ENCODE results near the gene DDX25. TPM values are rescaled to one million over a fixed set of nuclear protein-coding genes. Genes with fewer than 3 reads are reported as not detected.

DDX25 gene
- total and polyA plus RNA-seq, 2 donors = 0.80 to 1.1 TPM

- no peak overlapping the region for H3K27ac ChIP-seq (ENCODE audit: low read depth in 1 of 2, low read length in 1 of 2)
- peaks cover 0 to 26% of the 10 kb centered on the region in 2 donors for H3K4me1 ChIP-seq (ENCODE audit: control insufficient read depth in 2 of 2, insufficient read depth in 2 of 2, low read length in 2 of 2)
- no peaks in the 10 kb centered on the region for H3K27me3 ChIP-seq (ENCODE audit: control insufficient read depth in 2 of 2, insufficient read depth in 1 of 2, low read length in 1 of 2)
- no peaks in the 10 kb centered on the region for H3K9me3 ChIP-seq (ENCODE audit: control insufficient read depth in 2 of 2, insufficient read depth in 1 of 2, low read length in 1 of 2)
- no peaks in the 10 kb centered on the region for H3K36me3 ChIP-seq (ENCODE audit: control insufficient read depth in 2 of 2, insufficient read depth in 2 of 2, low read length in 1 of 2)
- no peak overlapping the region for H3K4me3 ChIP-seq (ENCODE audit: low read length in 2 of 2)
- DNase-seq (ENCODE audit: low read depth in 6 of 9, low spot score in 9 of 9) = no peak
- WGBS = 84% methylated on average over 11 of the region's 11 CpGs
These were observed 47.4 kb downstream of the DDX25 start for GRCh38 chr11:125951731-125952130.

GRCh38 chr11:125952559-125952958, 48.3 kb downstream of the DDX25 start:
- H3K27ac ChIP-seq (ENCODE audit: low read depth in 1 of 2, low read length in 1 of 2) = no peak overlapping the region
- no peaks in the 10 kb centered on the region for H3K9me3 ChIP-seq (ENCODE audit: control insufficient read depth in 2 of 2, insufficient read depth in 1 of 2, low read length in 1 of 2)
- H3K4me1 ChIP-seq (ENCODE audit: control insufficient read depth in 2 of 2, insufficient read depth in 2 of 2, low read length in 2 of 2) = peaks cover 0 to 26% of the 10 kb centered on the region in 2 donors
- H3K4me3 ChIP-seq (ENCODE audit: low read length in 2 of 2) = no peak overlapping the region
- H3K27me3 ChIP-seq (ENCODE audit: control insufficient read depth in 2 of 2, insufficient read depth in 1 of 2, low read length in 1 of 2) = no peaks in the 10 kb centered on the region
- DNase-seq (ENCODE audit: low read depth in 6 of 9, low spot score in 9 of 9) = no peak
- 43% methylated on average over 2 of the region's 2 CpGs for WGBS
- no peaks in the 10 kb centered on the region for H3K36me3 ChIP-seq (ENCODE audit: control insufficient read depth in 2 of 2, insufficient read depth in 2 of 2, low read length in 1 of 2)

- no peaks in the 10 kb centered on the region for H3K9me3 ChIP-seq (ENCODE audit: control insufficient read depth in 2 of 2, insufficient read depth in 1 of 2, low read length in 1 of 2)
- no peaks in the 10 kb centered on the region for H3K36me3 ChIP-seq (ENCODE audit: control insufficient read depth in 2 of 2, insufficient read depth in 2 of 2, low read length in 1 of 2)
- H3K27ac ChIP-seq (ENCODE audit: low read depth in 1 of 2, low read length in 1 of 2) = no peak overlapping the region
- H3K27me3 ChIP-seq (ENCODE audit: control insufficient read depth in 2 of 2, insufficient read depth in 1 of 2, low read length in 1 of 2) = no peaks in the 10 kb centered on the region
- no peak overlapping the region for H3K4me3 ChIP-seq (ENCODE audit: low read length in 2 of 2)
- peaks cover 0 to 25% of the 10 kb centered on the region in 2 donors for H3K4me1 ChIP-seq (ENCODE audit: control insufficient read depth in 2 of 2, insufficient read depth in 2 of 2, low read length in 2 of 2)
- DNase-seq (ENCODE audit: low read depth in 6 of 9, low spot score in 9 of 9) = no peak
- 72% methylated on average over 7 of the region's 7 CpGs for WGBS
These were observed 48.7 kb downstream of the DDX25 start for GRCh38 chr11:125952973-125953372.

- WGBS = 89% methylated on average over 20 of the region's 20 CpGs
- Histone ChIP-seq H3K4me3 (ENCODE audit: low read length in 2 of 2) (no peak overlapping the region), H3K27ac (ENCODE audit: low read depth in 1 of 2, low read length in 1 of 2) (no peak overlapping the region), H3K36me3 (ENCODE audit: control insufficient read depth in 2 of 2, insufficient read depth in 2 of 2, low read length in 1 of 2) (no peaks in the 10 kb centered on the region), H3K9me3 (ENCODE audit: control insufficient read depth in 2 of 2, insufficient read depth in 1 of 2, low read length in 1 of 2) (no peaks in the 10 kb centered on the region), H3K4me1 (ENCODE audit: control insufficient read depth in 2 of 2, insufficient read depth in 2 of 2, low read length in 2 of 2) (peaks cover 0 to 29% of the 10 kb centered on the region in 2 donors), H3K27me3 (ENCODE audit: control insufficient read depth in 2 of 2, insufficient read depth in 1 of 2, low read length in 1 of 2) (no peaks in the 10 kb centered on the region)
- no peak for DNase-seq (ENCODE audit: low read depth in 6 of 9, low spot score in 9 of 9)
These were observed 49.2 kb downstream of the DDX25 start for GRCh38 chr11:125953401-125953935.

- Histone ChIP-seq H3K27me3 (ENCODE audit: control insufficient read depth in 2 of 2, insufficient read depth in 1 of 2, low read length in 1 of 2) (no peaks in the 10 kb centered on the region), H3K4me1 (ENCODE audit: control insufficient read depth in 2 of 2, insufficient read depth in 2 of 2, low read length in 2 of 2) (peaks cover 0 to 29% of the 10 kb centered on the region in 2 donors), H3K27ac (ENCODE audit: low read depth in 1 of 2, low read length in 1 of 2) (no peak overlapping the region), H3K36me3 (ENCODE audit: control insufficient read depth in 2 of 2, insufficient read depth in 2 of 2, low read length in 1 of 2) (no peaks in the 10 kb centered on the region), H3K4me3 (ENCODE audit: low read length in 2 of 2) (no peak overlapping the region), H3K9me3 (ENCODE audit: control insufficient read depth in 2 of 2, insufficient read depth in 1 of 2, low read length in 1 of 2) (no peaks in the 10 kb centered on the region)
- no peak for DNase-seq (ENCODE audit: low read depth in 6 of 9, low spot score in 9 of 9)
- WGBS = 93% methylated on average over 21 of the region's 21 CpGs
These were observed 50.0 kb downstream of the DDX25 start for GRCh38 chr11:125954123-125954944.

GRCh38 chr11:125954945-125955640, 50.8 kb downstream of the DDX25 start:
- H3K9me3 ChIP-seq (ENCODE audit: control insufficient read depth in 2 of 2, insufficient read depth in 1 of 2, low read length in 1 of 2) = no peaks in the 10 kb centered on the region
- H3K4me3 ChIP-seq (ENCODE audit: low read length in 2 of 2) = no peak overlapping the region
- no peaks in the 10 kb centered on the region for H3K36me3 ChIP-seq (ENCODE audit: control insufficient read depth in 2 of 2, insufficient read depth in 2 of 2, low read length in 1 of 2)
- DNase-seq (ENCODE audit: low read depth in 6 of 9, low spot score in 9 of 9) = no peak
- no peak overlapping the region for H3K27ac ChIP-seq (ENCODE audit: low read depth in 1 of 2, low read length in 1 of 2)
- H3K4me1 ChIP-seq (ENCODE audit: control insufficient read depth in 2 of 2, insufficient read depth in 2 of 2, low read length in 2 of 2) = peaks cover 0 to 29% of the 10 kb centered on the region in 2 donors
- no peaks in the 10 kb centered on the region for H3K27me3 ChIP-seq (ENCODE audit: control insufficient read depth in 2 of 2, insufficient read depth in 1 of 2, low read length in 1 of 2)
- WGBS = 93% methylated on average over 15 of the region's 15 CpGs

- Histone ChIP-seq H3K27me3 (ENCODE audit: control insufficient read depth in 2 of 2, insufficient read depth in 1 of 2, low read length in 1 of 2) (no peaks in the 10 kb centered on the region), H3K36me3 (ENCODE audit: control insufficient read depth in 2 of 2, insufficient read depth in 2 of 2, low read length in 1 of 2) (no peaks in the 10 kb centered on the region), H3K4me1 (ENCODE audit: control insufficient read depth in 2 of 2, insufficient read depth in 2 of 2, low read length in 2 of 2) (peaks cover 0 to 29% of the 10 kb centered on the region in 2 donors), H3K9me3 (ENCODE audit: control insufficient read depth in 2 of 2, insufficient read depth in 1 of 2, low read length in 1 of 2) (no peaks in the 10 kb centered on the region), H3K4me3 (ENCODE audit: low read length in 2 of 2) (no peak overlapping the region), H3K27ac (ENCODE audit: low read depth in 1 of 2, low read length in 1 of 2) (no peak overlapping the region)
- no peak for DNase-seq (ENCODE audit: low read depth in 6 of 9, low spot score in 9 of 9)
- WGBS = 88% methylated on average over 2 of the region's 2 CpGs
These were observed 51.5 kb downstream of the DDX25 start for GRCh38 chr11:125955856-125956255.

- 94% methylated on average over 22 of the region's 22 CpGs for WGBS
- Histone ChIP-seq H3K27ac (ENCODE audit: low read depth in 1 of 2, low read length in 1 of 2) (peak overlapping the region in 1 of 2 donors; percentile 75), H3K4me1 (ENCODE audit: control insufficient read depth in 2 of 2, insufficient read depth in 2 of 2, low read length in 2 of 2) (peaks cover 0 to 29% of the 10 kb centered on the region in 2 donors), H3K27me3 (ENCODE audit: control insufficient read depth in 2 of 2, insufficient read depth in 1 of 2, low read length in 1 of 2) (no peaks in the 10 kb centered on the region), H3K36me3 (ENCODE audit: control insufficient read depth in 2 of 2, insufficient read depth in 2 of 2, low read length in 1 of 2) (no peaks in the 10 kb centered on the region), H3K4me3 (ENCODE audit: low read length in 2 of 2) (no peak overlapping the region), H3K9me3 (ENCODE audit: control insufficient read depth in 2 of 2, insufficient read depth in 1 of 2, low read length in 1 of 2) (no peaks in the 10 kb centered on the region)
- DNase-seq (ENCODE audit: low read depth in 6 of 9, low spot score in 9 of 9) = no peak
These were observed 52.3 kb downstream of the DDX25 start for GRCh38 chr11:125956391-125957134.

All from thymus (tissue), 11 donors.